IMR-90 (cell line): ENCODE data around the gene RAP2A. TPM values are rescaled to one million over a fixed set of nuclear protein-coding genes. Genes with fewer than 3 reads are reported as not detected.

ENCODE experiments used
- ATAC-seq: fragments of 200-7000 bp; cut with Tn5 transposase; 2 replicates; pipeline ENCODE4 v1.9.1; 2020; ENCODE audit warnings: low read depth, mild to moderate bottlenecking, moderate library complexity
- BruUV-seq: library from RNA; stranded (reverse); fragments of 400-500 nt; replicated peaks from 2 replicates; lab custom pipeline; 2021; lab: Mats Ljungman, UMichigan
- CTCF ChIA-PET: fragments of 300-600 bp; formaldehyde crosslinking; extraction: SDS; loops from one replicate; lab custom pipeline; 2021; ENCODE audit warnings: antibody characterized with exemption; lab: Yijun Ruan, JAX
- POLR2A ChIA-PET: fragments of 300-600 bp; sonication (Branson Sonifier 250); formaldehyde crosslinking; loops from one replicate; lab custom pipeline; 2022; ENCODE audit warnings: antibody characterized with exemption; ENCODE audit not compliant: unreplicated experiment; lab: Charles Lee
- DNase-seq: peaks from one replicate; pipeline ENCODE4 v3.0.0; 2013
- H2AFZ ChIP-seq: replicated peaks from 2 replicates; pipeline ENCODE3; 2013; ENCODE audit warnings: low read length, mild to moderate bottlenecking; ENCODE audit not compliant: poor library complexity
- H2AK5ac ChIP-seq: 2 replicates; pipeline ENCODE4 v1.6.1; 2013; ENCODE audit warnings: low read depth, low read length, inconsistent platforms
- H2AK9ac ChIP-seq: replicated peaks from 2 replicates; pipeline ENCODE3; 2013; ENCODE audit warnings: mild to moderate bottlenecking, low read depth, low read length, moderate library complexity; ENCODE audit not compliant: poor library complexity
- H2BK120ac ChIP-seq: 2 replicates; pipeline ENCODE4 v1.6.1; 2013; ENCODE audit warnings: low read depth, low read length, inconsistent platforms
- H2BK15ac ChIP-seq: 3 replicates; pipeline ENCODE4 v1.6.1; 2013; ENCODE audit warnings: low read depth, low read length, inconsistent platforms
- H2BK20ac ChIP-seq: 2 replicates; pipeline ENCODE4 v1.6.1; 2013; ENCODE audit warnings: low read depth, mild to moderate bottlenecking, inconsistent platforms, low read length, moderate library complexity
- H2BK5ac ChIP-seq: 2 replicates; pipeline ENCODE4 v1.6.1; 2013; ENCODE audit warnings: mild to moderate bottlenecking, low read depth, low read length, inconsistent platforms; ENCODE audit not compliant: poor library complexity, severe bottlenecking
- H3K14ac ChIP-seq: replicated peaks from 2 replicates; pipeline ENCODE4 v1.6.1; 2013; ENCODE audit warnings: low read depth, low read length, inconsistent platforms
- H3K18ac ChIP-seq: 2 replicates; pipeline ENCODE4 v1.6.1; 2013; ENCODE audit warnings: low read depth, low read length, control low read depth
- H3K23ac ChIP-seq: 2 replicates; pipeline ENCODE4 v1.6.1; 2013; ENCODE audit warnings: low read depth, low read length, inconsistent platforms
- H3K27ac ChIP-seq: 2 replicates; pipeline ENCODE4 v1.5.1; 2013; ENCODE audit warnings: mild to moderate bottlenecking, control low read depth, low read length; ENCODE audit not compliant: insufficient read depth
- H3K27me3 ChIP-seq: 2 replicates; pipeline ENCODE4 v1.6.1; 2013; ENCODE audit warnings: low read length; ENCODE audit not compliant: control insufficient read depth, insufficient read depth
- H3K36me3 ChIP-seq: 2 replicates; pipeline ENCODE4 v1.6.1; 2013; ENCODE audit warnings: low read length, mixed read lengths; ENCODE audit not compliant: control insufficient read depth, insufficient read depth
- H3K4ac ChIP-seq: 2 replicates; pipeline ENCODE4 v1.6.1; 2013; ENCODE audit warnings: low read depth, low read length, inconsistent platforms
- H3K4me1 ChIP-seq: 2 replicates; pipeline ENCODE4 v1.6.1; 2013; ENCODE audit warnings: low read length, mixed read lengths; ENCODE audit not compliant: control insufficient read depth, insufficient read depth
- H3K4me2 ChIP-seq: 2 replicates; pipeline ENCODE4 v1.6.1; 2013; ENCODE audit warnings: low read depth, mild to moderate bottlenecking, control low read depth, low read length, moderate library complexity
- H3K4me3 ChIP-seq: 2 replicates; pipeline ENCODE4 v1.5.1; 2013; ENCODE audit warnings: low read depth, mild to moderate bottlenecking, control low read depth, low read length, moderate library complexity; ENCODE audit not compliant: insufficient read depth
- H3K56ac ChIP-seq: 2 replicates; pipeline ENCODE4 v1.6.1; 2013; ENCODE audit warnings: low read length, inconsistent platforms; ENCODE audit not compliant: insufficient read depth; ENCODE audit errors: extremely low read depth
- H3K79me1 ChIP-seq, 2 experiments: 2 replicates each; pipeline ENCODE4 v1.6.1; 2013; ENCODE audit warnings: low read length in 2 of 2, inconsistent platforms in 1 of 2, low read depth in 1 of 2
- H3K9ac ChIP-seq: 2 replicates; pipeline ENCODE4 v1.6.1; 2013; ENCODE audit warnings: low read depth, low read length, control low read depth
- H3K9me1 ChIP-seq: 2 replicates; pipeline ENCODE4 v1.6.1; 2013; ENCODE audit warnings: low read length, inconsistent platforms; ENCODE audit not compliant: insufficient read depth
- H3K9me3 ChIP-seq: 2 replicates; pipeline ENCODE4 v1.6.1; 2013; ENCODE audit warnings: low read length; ENCODE audit not compliant: control insufficient read depth, insufficient read depth
- H4K20me1 ChIP-seq: 2 replicates; pipeline ENCODE4 v1.6.1; 2013; ENCODE audit warnings: low read length, inconsistent platforms; ENCODE audit not compliant: insufficient read depth
- H4K5ac ChIP-seq: 2 replicates; pipeline ENCODE4 v1.6.1; 2013; ENCODE audit warnings: mild to moderate bottlenecking, low read depth, low read length, control low read depth
- H4K8ac ChIP-seq, 2 experiments: 2 replicates each; pipeline ENCODE4 v1.6.1; 2013; ENCODE audit warnings: low read depth in 2 of 2, low read length in 2 of 2, control low read depth in 1 of 2, inconsistent platforms in 1 of 2
- H4K91ac ChIP-seq: 2 replicates; pipeline ENCODE4 v1.6.1; 2013; ENCODE audit warnings: low read depth, low read length, inconsistent platforms; ENCODE audit not compliant: insufficient read depth
- MAFK ChIP-seq: IDR thresholded peaks from 2 replicates; pipeline ENCODE4 v1.6.1; 2012; ENCODE audit warnings: low read depth, low read length, improper control_type of control experiment
- USF2 ChIP-seq: fragments of 150-350 bp; IDR thresholded peaks from 2 replicates; pipeline ENCODE4 v1.6.1; 2017; ENCODE audit warnings: mild to moderate bottlenecking, antibody characterized with exemption, low read length, low read depth
- WGBS, 2 experiments: methylation state at CpG; one replicate each; pipeline versions ENCODE4 v1.1.5 to v1.1.7; 2013; ENCODE audit warnings: missing lambda C conversion rate in 2 of 2; ENCODE audit not compliant: insufficient read length in 1 of 2; ENCODE audit errors: extremely low coverage in 2 of 2; 5-methylcytosine and 5-hydroxymethylcytosine counted together
- dilution Hi-C: fragments of 300-500 bp; cut with HindIII; formaldehyde crosslinking; loops from one replicate; pipeline ENCODE4 v1.14.3; 2018; ENCODE audit warnings: low sequenced_read_pairs; ENCODE audit not compliant: unreplicated experiment
- in situ Hi-C: fragments of 300-500 bp; cut with MboI; formaldehyde crosslinking; loops from 3 replicates; pipeline ENCODE4 v1.14.3; 2019; ENCODE audit warnings: low sequenced_read_pairs, inconsistent platforms, mixed read lengths
- intact Hi-C: fragments of 100-400 bp; cut with micrococcal nuclease; formaldehyde crosslinking; loops from 2 replicates; pipeline ENCODE4 v1.10.0; 2022
- polyA plus RNA-seq, 3 experiments: library from polyadenylated mRNA; depleted of rRNA; stranded (reverse); fragments of >200 nt; gene quantifications; 2 replicates each; pipeline ENCODE4 v1.2.3, GENCODE V29; 2012; ENCODE audit warnings: low replicate concordance in 1 of 3
- total RNA-seq: library from RNA; depleted of rRNA; stranded (reverse); fragments of >200 nt; gene quantifications from 2 replicates; pipeline ENCODE4 v1.2.3, GENCODE V29; 2012

RAP2A gene
- total and polyA plus RNA-seq, 2 of the 4 experiments (the other 2 are of a cell fraction): 6.4 to 21.0 TPM

DNA sequence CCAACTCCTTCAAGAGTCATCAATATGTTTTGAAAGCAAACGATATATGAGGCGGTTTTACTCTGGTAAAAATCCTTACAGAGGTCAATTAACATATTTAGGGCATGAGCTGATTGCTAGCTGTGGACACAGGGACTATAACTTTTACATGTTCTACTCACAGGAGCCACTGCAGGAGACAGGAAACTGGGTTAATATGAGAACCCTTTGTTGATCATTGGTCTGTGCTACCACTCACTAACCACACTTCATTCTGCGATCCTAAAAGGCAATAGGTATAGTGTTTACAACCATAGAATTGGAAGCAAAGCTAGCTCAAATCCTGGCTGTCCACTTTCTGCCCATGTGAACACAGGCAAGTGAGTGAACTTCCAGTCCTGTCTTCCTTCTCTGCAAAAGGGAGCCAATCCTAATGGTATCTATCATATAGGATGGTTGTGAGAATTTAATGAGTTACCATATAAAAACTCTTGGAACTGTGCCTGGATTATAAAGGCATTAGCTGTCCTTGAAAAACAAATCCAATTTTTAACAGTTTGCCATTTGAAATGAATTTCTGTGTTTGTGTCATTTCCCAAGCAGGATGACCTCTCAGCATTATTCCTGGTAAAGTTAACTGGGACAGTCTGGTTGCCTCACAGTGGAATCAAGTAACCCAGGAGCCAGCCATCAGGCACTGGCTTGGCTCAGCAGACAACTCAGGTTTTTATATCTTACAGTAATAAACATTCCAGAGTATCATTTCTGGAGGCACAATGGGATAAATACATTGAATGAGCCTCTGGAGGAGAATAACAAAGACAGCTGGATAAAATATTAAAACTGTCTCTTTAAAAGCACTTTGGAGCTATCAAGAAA is 29.8 kb upstream of the RAP2A start (continued):
- no peak for TF ChIP-seq USF2

DNA sequence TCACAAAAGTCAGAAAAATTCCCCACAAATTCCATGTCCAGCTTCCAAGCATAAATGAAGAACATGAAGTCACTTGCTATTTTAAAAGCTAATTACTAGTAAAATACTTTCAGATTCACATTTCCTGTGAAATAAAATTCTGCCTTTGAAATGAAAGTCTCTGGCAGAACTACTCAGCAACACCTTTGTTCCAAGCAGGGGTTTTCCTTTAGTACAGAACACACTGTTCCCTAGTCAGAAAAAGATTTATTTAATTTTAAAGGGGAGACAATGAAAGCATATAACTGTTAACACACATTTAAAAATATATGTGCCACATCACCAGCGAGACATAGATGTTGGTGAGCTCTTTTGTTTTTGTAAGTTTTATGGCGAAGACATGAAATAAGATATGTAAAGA is 26.4 kb upstream of the RAP2A start:
- Histone ChIP-seq H2AK5ac (no peak overlapping the region), H2BK15ac (no peak overlapping the region), H4K20me1 (no peaks in the 10 kb centered on the region), H3K9me3 (no peaks in the 10 kb centered on the region), H3K4ac (no peak overlapping the region), H3K14ac (no peak overlapping the region), H3K18ac (no peak overlapping the region), H3K9ac (no peak overlapping the region), H3K4me2 (no peak overlapping the region), H2AFZ (no peak overlapping the region), H4K5ac (no peak overlapping the region), H3K79me1 (no peaks in the 10 kb centered on the region), H3K36me3 (no peaks in the 10 kb centered on the region), H3K9me1 (no peaks in the 10 kb centered on the region), H2BK5ac (no peak overlapping the region), H3K23ac (no peak overlapping the region), H3K4me1 (peaks cover 3% of the 10 kb centered on the region), H4K91ac (no peak overlapping the region), H3K27me3 (peaks cover 2% of the 10 kb centered on the region; the same call in 1 of the 2 replicates), H2BK120ac (no peak overlapping the region), H2AK9ac (no peak overlapping the region), H3K4me3 (no peak overlapping the region), H2BK20ac (no peak overlapping the region), H4K8ac (no peak overlapping the region), H3K56ac (no peak overlapping the region), H3K27ac (no peak overlapping the region)
- TF ChIP-seq MAFK: no peak
- dilution Hi-C loops: no loop called here
- no CpG with 5 or more reads among the region's 2 CpGs for WGBS, 2 experiments
- POLR2A ChIA-PET: interaction anchor here (0.7 kb wide), 1 partner anchor 26 kb away, joined by 5 read pairs; no protein-coding TSS in a partner anchor
- in situ Hi-C loops: no loop called here
- DNase-seq: no peak
- CTCF ChIA-PET: no interaction called here
- intact Hi-C loops: no loop called here
- ATAC-seq: no peak
- BruUV-seq: no TSS peak
